Stomach (tissue), 4 donors: Measurements from ENCODE around the gene CXCR2.

Source experiments
- CTCF ChIP-seq, 7 experiments: fragments of 450-650 bp in 4 of 7; fragments of 200-600 bp in 3 of 7; sonication (generic) in 3 of 7; IDR thresholded peaks; one replicate each; pipeline ENCODE4 v1.5.1; 2016 to 2019; ENCODE audit warnings: antibody characterized with exemption in 7 of 7, control low read depth in 2 of 7, mild to moderate bottlenecking in 1 of 7
- EP300 ChIP-seq: sonication (generic); formaldehyde crosslinking; IDR thresholded peaks from one replicate; pipeline ENCODE4 v1.6.1; 2017; ENCODE audit warnings: antibody characterized with exemption
- POLR2A ChIP-seq, 4 donors: fragments of 450-650 bp; IDR thresholded peaks; one replicate each; pipeline ENCODE4 v1.6.1; 2016; ENCODE audit warnings: antibody characterized with exemption in 4 of 4, control low read depth in 2 of 4, mild to moderate bottlenecking in 1 of 4, moderate library complexity in 1 of 4
- POLR2AphosphoS5 ChIP-seq, 3 donors: sonication (generic); formaldehyde crosslinking; IDR thresholded peaks; one replicate each; pipeline ENCODE4 v1.6.1; 2016; ENCODE audit warnings: antibody characterized with exemption in 3 of 3

GRCh38 chr2:218138047-218138446 is 12.2 kb downstream of the CXCR2 start:
- no peak for TF ChIP-seq CTCF (IDR thresholded peaks at IDR 0.05)
- TF ChIP-seq POLR2A (IDR thresholded peaks at IDR 0.05) = no peak
- TF ChIP-seq POLR2AphosphoS5 (IDR thresholded peaks at IDR 0.05) = no peak
- TF ChIP-seq EP300 = no peak
